BLaER1 treated with 17β-estradiol and CSF1 and Interleukin-3, amounts not matched to agents 10 nM and 100 nM (cell line): ENCODE measurements around the gene NMT1.

ENCODE experiments used
- H3K27ac ChIP-seq, 11 experiments: shearing (Covaris generic); formaldehyde crosslinking; 2 replicates each; pipeline ENCODE4 v1.8.1; 2022
- H3K27me3 ChIP-seq, 11 experiments: shearing (Covaris generic); formaldehyde crosslinking; 2 replicates each; pipeline ENCODE4 v1.8.1; 2022
- H3K36me3 ChIP-seq, 11 experiments: shearing (Covaris generic); formaldehyde crosslinking; 2 replicates each; pipeline ENCODE4 v1.8.1; 2022
- H3K4me1 ChIP-seq, 10 experiments: shearing (Covaris generic); formaldehyde crosslinking; 2 replicates each; pipeline ENCODE4 v1.8.1; 2022
- H3K4me2 ChIP-seq, 11 experiments: shearing (Covaris generic); formaldehyde crosslinking; 2 replicates each; pipeline ENCODE4 v1.8.1; 2022
- H3K4me3 ChIP-seq, 10 experiments: shearing (Covaris generic); formaldehyde crosslinking; 2 replicates each; pipeline ENCODE4 v1.8.1; 2022
- H3K9ac ChIP-seq, 11 experiments: shearing (Covaris generic); formaldehyde crosslinking; 2 replicates each; pipeline ENCODE4 v1.8.1; 2022
- H3K9me3 ChIP-seq, 11 experiments: shearing (Covaris generic); formaldehyde crosslinking; replicated peaks in 1 of 11; 2 replicates each; pipeline ENCODE4 v1.8.1; 2022
- H4K20me1 ChIP-seq, 11 experiments: shearing (Covaris generic); formaldehyde crosslinking; 2 replicates each; pipeline ENCODE4 v1.8.1; 2022
- Cebpa-rat ChIP-seq, 11 experiments: shearing (Covaris generic); IDR thresholded peaks; 2 replicates each; pipeline ENCODE4 v1.8.1; 2022

The NMT1 gene

GRCh38 chr17:45031231-45032173, 29.6 kb upstream of the NMT1 start:
- H3K4me3 ChIP-seq = no peak overlapping the region
- H3K27me3 ChIP-seq = no peaks in the 10 kb centered on the region
- H3K4me1 ChIP-seq = peaks cover 15 to 44% (median 35%) of the 10 kb centered on the region in 10 experiments
- peaks cover 0 to 74% (median 40%) of the 10 kb centered on the region in 11 experiments; a peak in 18 of 22 replicates for H4K20me1 ChIP-seq
- no peaks in the 10 kb centered on the region for H3K9me3 ChIP-seq
- peaks cover 70 to 90% (median 78%) of the 10 kb centered on the region in 11 experiments for H3K36me3 ChIP-seq
- H3K4me2 ChIP-seq = peak overlapping the region; percentile 41 to 70 (median 49)
- no peak for TF ChIP-seq Cebpa-rat (IDR thresholded peaks at IDR 0.05)
- peak overlapping the region in 4 of 11 experiments; percentile 18 to 30 (median 21); a peak in 5 of 22 replicates for H3K9ac ChIP-seq
- no peak overlapping the region for H3K27ac ChIP-seq

- no peak overlapping the region for H3K4me3 ChIP-seq
- no peak for TF ChIP-seq Cebpa-rat (IDR thresholded peaks at IDR 0.05)
- peaks cover 65 to 83% (median 72%) of the 10 kb centered on the region in 11 experiments for H3K36me3 ChIP-seq
- peaks cover 0 to 80% (median 47%) of the 10 kb centered on the region in 11 experiments; a peak in 19 of 22 replicates for H4K20me1 ChIP-seq
- peak overlapping the region in 3 of 11 experiments; percentile 18 to 30 (median 23); a peak in 4 of 22 replicates for H3K9ac ChIP-seq
- H3K9me3 ChIP-seq = no peaks in the 10 kb centered on the region
- no peak overlapping the region for H3K27ac ChIP-seq
- peaks cover 15 to 44% (median 35%) of the 10 kb centered on the region in 10 experiments for H3K4me1 ChIP-seq
- no peaks in the 10 kb centered on the region for H3K27me3 ChIP-seq
- H3K4me2 ChIP-seq = peak overlapping the region in 10 of 11 experiments; percentile 41 to 70 (median 50); a peak in 17 of 22 replicates
Observed at GRCh38 chr17:45032174-45032541, 29.0 kb upstream of the NMT1 start.

DNA sequence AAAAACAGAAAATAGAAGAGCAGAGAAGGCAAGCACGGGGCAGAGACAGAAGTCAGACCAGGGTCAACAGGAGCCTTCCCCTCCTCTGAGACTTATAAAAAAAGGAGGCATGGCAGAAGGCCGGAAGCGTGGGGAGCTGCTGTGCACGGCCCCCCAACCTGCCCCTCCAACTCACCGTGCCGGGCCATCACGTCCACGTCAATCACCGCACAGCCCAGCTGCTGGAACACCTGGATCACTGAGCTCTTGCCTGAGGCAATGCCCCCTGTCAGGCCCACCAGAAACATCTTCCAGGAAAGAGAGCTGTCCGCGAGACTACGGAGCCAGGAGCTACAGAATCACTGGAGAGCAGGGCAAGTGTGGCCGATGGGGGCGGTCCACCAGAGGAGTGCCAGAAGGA, 26.5 kb upstream of the NMT1 start:
- no peak overlapping the region for H3K4me2 ChIP-seq
- H3K27me3 ChIP-seq = no peaks in the 10 kb centered on the region
- H3K4me3 ChIP-seq = no peak overlapping the region
- H3K4me1 ChIP-seq = peaks cover 24 to 48% (median 37%) of the 10 kb centered on the region in 10 experiments
- H4K20me1 ChIP-seq = peaks cover 12 to 98% (median 65%) of the 10 kb centered on the region in 11 experiments; a peak in 21 of 22 replicates
- no peaks in the 10 kb centered on the region for H3K9me3 ChIP-seq
- peaks cover 53 to 74% (median 60%) of the 10 kb centered on the region in 11 experiments for H3K36me3 ChIP-seq
- H3K9ac ChIP-seq = no peak overlapping the region
- TF ChIP-seq Cebpa-rat (IDR thresholded peaks at IDR 0.05) = no peak
- H3K27ac ChIP-seq = no peak overlapping the region

GRCh38 chr17:45035848-45036247, 25.3 kb upstream of the NMT1 start:
- Histone ChIP-seq H3K9ac (no peak overlapping the region), H3K27me3 (no peaks in the 10 kb centered on the region), H3K4me2 (peak overlapping the region in 1 of 11 experiments; percentile 24; a peak in 1 of 22 replicates), H3K4me3 (no peak overlapping the region), H3K27ac (no peak overlapping the region), H3K4me1 (peaks cover 26 to 52% (median 45%) of the 10 kb centered on the region in 10 experiments), H3K36me3 (peaks cover 40 to 62% (median 48%) of the 10 kb centered on the region in 11 experiments), H4K20me1 (peaks cover 19 to 98% (median 69%) of the 10 kb centered on the region in 11 experiments; a peak in 21 of 22 replicates), H3K9me3 (no peaks in the 10 kb centered on the region)
- TF ChIP-seq Cebpa-rat (IDR thresholded peaks at IDR 0.05) = no peak

- Histone ChIP-seq H3K4me3 (no peak overlapping the region), H4K20me1 (peaks cover 20 to 98% (median 71%) of the 10 kb centered on the region in 11 experiments; a peak in 21 of 22 replicates), H3K36me3 (peaks cover 32 to 53% (median 39%) of the 10 kb centered on the region in 11 experiments), H3K4me2 (no peak overlapping the region), H3K4me1 (peaks cover 18 to 50% (median 43%) of the 10 kb centered on the region in 10 experiments), H3K27me3 (no peaks in the 10 kb centered on the region), H3K9me3 (no peaks in the 10 kb centered on the region), H3K9ac (0 out of 22 replicates have a peak overlapping the region, but pooled peaks of 1 of the 11 experiments have one; percentile 13), H3K27ac (no peak overlapping the region)
- TF ChIP-seq Cebpa-rat (IDR thresholded peaks at IDR 0.05) = no peak
Observed at GRCh38 chr17:45036691-45037090, 24.4 kb upstream of the NMT1 start.

- no peak for TF ChIP-seq Cebpa-rat (IDR thresholded peaks at IDR 0.05)
- Histone ChIP-seq H3K36me3 (peaks cover 15 to 33% (median 19%) of the 10 kb centered on the region in 11 experiments), H4K20me1 (peaks cover 40 to 99% (median 86%) of the 10 kb centered on the region in 11 experiments; a peak in 21 of 22 replicates), H3K4me3 (no peak overlapping the region), H3K4me2 (peak overlapping the region; percentile 11 to 66 (median 51); a peak in 20 of 22 replicates), H3K27me3 (no peaks in the 10 kb centered on the region), H3K27ac (peak overlapping the region in 1 of 11 experiments; percentile 39; a peak in 1 of 22 replicates), H3K9ac (peak overlapping the region in 3 of 11 experiments; percentile 4 to 48 (median 4); a peak in 3 of 22 replicates), H3K9me3 (no peaks in the 10 kb centered on the region), H3K4me1 (peaks cover 26 to 64% (median 56%) of the 10 kb centered on the region in 10 experiments)
Observed at GRCh38 chr17:45038728-45039634, 22.1 kb upstream of the NMT1 start.

DNA sequence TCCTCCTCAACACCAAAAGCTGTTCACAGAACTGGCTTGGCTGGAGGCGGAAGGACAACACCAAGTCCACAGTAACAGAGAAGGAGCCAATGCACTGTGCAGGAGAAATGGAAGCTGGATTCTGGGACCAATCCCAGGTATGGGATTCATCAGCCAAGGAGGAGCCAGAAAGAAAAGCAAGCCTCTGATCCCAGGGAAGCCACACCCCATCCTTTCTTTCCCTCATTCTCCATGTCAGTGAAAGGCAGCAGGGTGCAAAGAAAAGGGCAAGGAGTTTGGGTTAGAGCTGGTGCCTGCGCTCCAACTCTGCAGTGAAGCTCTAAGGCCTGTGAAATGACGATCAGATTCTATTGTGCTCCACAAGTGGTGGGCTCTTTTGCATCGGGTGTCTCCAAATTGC, 20.7 kb upstream of the NMT1 start:
- Histone ChIP-seq H3K27ac (no peak overlapping the region), H3K4me1 (peaks cover 26 to 68% (median 58%) of the 10 kb centered on the region in 10 experiments), H3K27me3 (no peaks in the 10 kb centered on the region), H3K9ac (0 out of 22 replicates have a peak overlapping the region, but pooled peaks of 1 of the 11 experiments have one; percentile 2), H3K4me3 (no peak overlapping the region), H3K36me3 (peaks cover under 1 to 23% (median 6%) of the 10 kb centered on the region in 11 experiments; a peak in 10 of 22 replicates), H3K4me2 (peak overlapping the region in 7 of 11 experiments; percentile 37 to 66 (median 57); a peak in 11 of 22 replicates), H3K9me3 (no peaks in the 10 kb centered on the region), H4K20me1 (peaks cover 44 to 99% (median 82%) of the 10 kb centered on the region in 11 experiments; a peak in 21 of 22 replicates)
- no peak for TF ChIP-seq Cebpa-rat (IDR thresholded peaks at IDR 0.05)
